H1 (cell line): Measurements from ENCODE around the gene TASP1. TPM values are rescaled to one million over a fixed set of nuclear protein-coding genes. Genes with fewer than 3 reads are reported as not detected.

Source experiments
- CTCF ChIA-PET: fragments of 300-600 bp; sonication (Branson Sonifier 250); formaldehyde crosslinking; loops from one replicate; lab custom pipeline; 2021; ENCODE audit not compliant: partially characterized antibody; lab: Charles Lee
- POLR2A ChIA-PET: fragments of 300-600 bp; sonication (Branson Sonifier 250); formaldehyde crosslinking; loops from one replicate; lab custom pipeline; 2021; ENCODE audit warnings: inconsistent platforms; ENCODE audit not compliant: partially characterized antibody; lab: Charles Lee
- DNase-seq, 2 experiments: peaks; one replicate each; pipeline versions ENCODE4 v3.0.0 to v3.0.0-alpha.2; 2010 to 2022; ENCODE audit warnings: low spot score in 2 of 2, low read depth in 1 of 2, mixed read lengths in 1 of 2
- FAIRE-seq: peaks from 2 replicates; lab custom pipeline; 2011; peaks lifted over from hg19 to GRCh38; lab: Jason Lieb, UNC
- H2AFZ ChIP-seq: 2 replicates; pipeline ENCODE4 v1.8.1; 2012; ENCODE audit warnings: low read length, inconsistent platforms
- H2AK5ac ChIP-seq: 2 replicates; pipeline ENCODE4 v1.6.1; 2013; ENCODE audit warnings: low read depth, low read length
- H2BK120ac ChIP-seq: replicated peaks from 2 replicates; pipeline ENCODE3; 2013; ENCODE audit warnings: low read depth, low read length, inconsistent platforms
- H2BK12ac ChIP-seq: 2 replicates; pipeline ENCODE4 v1.6.1; 2013; ENCODE audit warnings: low read depth, low read length
- H2BK15ac ChIP-seq: 2 replicates; pipeline ENCODE4 v1.6.1; 2013; ENCODE audit warnings: low read length
- H2BK20ac ChIP-seq: 2 replicates; pipeline ENCODE4 v1.6.1; 2013; ENCODE audit warnings: low read length
- H2BK5ac ChIP-seq: 2 replicates; pipeline ENCODE4 v1.6.1; 2013; ENCODE audit warnings: low read depth, low read length
- H3K14ac ChIP-seq: 2 replicates; pipeline ENCODE4 v1.6.1; 2013; ENCODE audit warnings: inconsistent platforms; ENCODE audit not compliant: insufficient read length
- H3K18ac ChIP-seq: 2 replicates; pipeline ENCODE4 v1.6.1; 2013; ENCODE audit warnings: low read length; ENCODE audit errors: extremely low read depth
- H3K23ac ChIP-seq: 2 replicates; pipeline ENCODE4 v1.6.1; 2013; ENCODE audit warnings: inconsistent platforms; ENCODE audit not compliant: insufficient read length
- H3K23me2 ChIP-seq: 2 replicates; pipeline ENCODE4 v1.6.1; 2013; ENCODE audit warnings: low read depth, low read length
- H3K27ac ChIP-seq: 2 replicates; pipeline ENCODE4 v1.6.1; 2011; ENCODE audit warnings: low read depth, low read length, inconsistent platforms
- H3K27me3 ChIP-seq, 4 experiments: replicated peaks in 1 of 4; 1 replicate in 1 of 4; 2 replicates in 3 of 4; pipeline versions ENCODE4 v1.6.1 to v1.8.1; 2011 to 2013; ENCODE audit warnings: low read length in 3 of 4, mild to moderate bottlenecking in 3 of 4, inconsistent platforms in 2 of 4, mixed read lengths in 2 of 4, moderate library complexity in 1 of 4; ENCODE audit not compliant: control insufficient read depth in 3 of 4, insufficient read depth in 3 of 4; ENCODE audit errors: extremely low read depth in 1 of 4
- H3K36me3 ChIP-seq, 4 experiments: 2 replicates each; pipeline versions ENCODE4 v1.6.1 to v1.8.1; 2011 to 2013; ENCODE audit warnings: mild to moderate bottlenecking in 4 of 4, low read length in 3 of 4, moderate library complexity in 2 of 4, control low read depth in 1 of 4, inconsistent platforms in 1 of 4; ENCODE audit not compliant: insufficient read depth in 4 of 4, control insufficient read depth in 2 of 4
- H3K4ac ChIP-seq: replicated peaks from 2 replicates; pipeline ENCODE3; 2013; ENCODE audit warnings: low read length, low read depth, mixed read lengths, inconsistent platforms; ENCODE audit not compliant: insufficient read length
- H3K4me1 ChIP-seq, 4 experiments: replicated peaks in 1 of 4; 1 replicate in 1 of 4; 2 replicates in 3 of 4; pipeline versions ENCODE4 v1.6.1 to v1.8.1; 2011 to 2013; ENCODE audit warnings: low read length in 3 of 4, inconsistent platforms in 2 of 4, mixed read lengths in 1 of 4; ENCODE audit not compliant: insufficient read depth in 4 of 4, control insufficient read depth in 3 of 4
- H3K4me2 ChIP-seq, 2 experiments: 2 replicates each; pipeline versions ENCODE4 v1.6.1 to v1.8.1; 2011 to 2013; ENCODE audit warnings: low read depth in 2 of 2, low read length in 2 of 2, control low read depth in 1 of 2, inconsistent platforms in 1 of 2, mild to moderate bottlenecking in 1 of 2; ENCODE audit not compliant: insufficient read depth in 1 of 2
- H3K4me3 ChIP-seq, 4 experiments: fragments of 200-600, 300-600 bp in 1 of 4; sonication (generic), shearing (Covaris generic), sonication (Bioruptor Twin) in 1 of 4; 2 replicates each; pipeline versions ENCODE4 v1.5.1 to v1.8.1; 2011 to 2016; ENCODE audit warnings: low read length in 4 of 4, low read depth in 3 of 4, control low read depth in 2 of 4, inconsistent platforms in 2 of 4, mild to moderate bottlenecking in 2 of 4, mixed read lengths in 1 of 4, moderate library complexity in 1 of 4; ENCODE audit not compliant: insufficient read depth in 2 of 4; ENCODE audit errors: extremely low read depth in 1 of 4
- H3K56ac ChIP-seq: replicated peaks from 2 replicates; pipeline ENCODE3; 2013; ENCODE audit warnings: low read depth, mild to moderate bottlenecking, mixed read lengths, low read length, inconsistent platforms; ENCODE audit not compliant: insufficient read length
- H3K79me1 ChIP-seq: 2 replicates; pipeline ENCODE4 v1.6.1; 2013; ENCODE audit warnings: low read depth, low read length, control low read depth
- H3K79me2 ChIP-seq, 2 experiments: 2 replicates each; pipeline versions ENCODE4 v1.6.1 to v1.8.1; 2012 to 2013; ENCODE audit warnings: low read length in 2 of 2, mild to moderate bottlenecking in 2 of 2, inconsistent platforms in 1 of 2; ENCODE audit not compliant: insufficient read depth in 2 of 2, control insufficient read depth in 1 of 2
- H3K9ac ChIP-seq, 4 experiments: replicated peaks in 1 of 4; 1 replicate in 1 of 4; 2 replicates in 3 of 4; pipeline versions ENCODE4 v1.6.1 to v1.8.1; 2011 to 2013; ENCODE audit warnings: low read depth in 3 of 4, low read length in 3 of 4, control low read depth in 2 of 4, mild to moderate bottlenecking in 2 of 4, moderate library complexity in 2 of 4, inconsistent platforms in 1 of 4; ENCODE audit errors: extremely low read depth in 1 of 4
- H3K9me3 ChIP-seq, 2 experiments: 2 replicates each; pipeline versions ENCODE4 v1.6.1 to v1.8.1; 2012 to 2013; ENCODE audit warnings: mild to moderate bottlenecking in 2 of 2, moderate library complexity in 2 of 2, control low read depth in 1 of 2, inconsistent platforms in 1 of 2, low read depth in 1 of 2, low read length in 1 of 2, mixed read lengths in 1 of 2; ENCODE audit not compliant: insufficient read depth in 2 of 2
- H4K20me1 ChIP-seq, 2 experiments: replicated peaks in 1 of 2; 2 replicates each; pipeline versions ENCODE3 to v1.8.1; 2011 to 2013; ENCODE audit warnings: inconsistent platforms in 2 of 2, low read length in 2 of 2, mild to moderate bottlenecking in 1 of 2; ENCODE audit not compliant: insufficient read depth in 2 of 2, control insufficient read depth in 1 of 2
- H4K5ac ChIP-seq: 2 replicates; pipeline ENCODE4 v1.6.1; 2013; ENCODE audit warnings: low read length, low read depth, mixed read lengths, inconsistent platforms; ENCODE audit not compliant: insufficient read length
- H4K8ac ChIP-seq: 2 replicates; pipeline ENCODE4 v1.8.0; 2013; ENCODE audit warnings: mild to moderate bottlenecking, moderate library complexity, low read length, inconsistent platforms; ENCODE audit not compliant: insufficient read depth; ENCODE audit errors: extremely low read depth
- H4K91ac ChIP-seq: replicated peaks from 2 replicates; pipeline ENCODE3; 2013; ENCODE audit warnings: low read length, mixed read lengths, inconsistent platforms; ENCODE audit not compliant: insufficient read length
- CHD2 ChIP-seq: IDR thresholded peaks from 2 replicates; pipeline ENCODE4 v1.6.1; 2012; ENCODE audit warnings: low read length, improper control_type of control experiment
- GTF2F1 ChIP-seq: IDR thresholded peaks from 2 replicates; pipeline ENCODE4 v1.6.1; 2012; ENCODE audit warnings: low read depth, low read length, improper control_type of control experiment, borderline replicate concordance
- HDAC6 ChIP-seq: IDR thresholded peaks from one replicate; pipeline ENCODE4 v1.7.1; 2012; ENCODE audit warnings: low read depth, mild to moderate bottlenecking, inconsistent platforms, low read length, moderate library complexity
- KDM4A ChIP-seq: IDR thresholded peaks from one replicate; pipeline ENCODE4 v1.7.1; 2012; ENCODE audit warnings: low read depth, mild to moderate bottlenecking, moderate library complexity, low read length, inconsistent platforms; ENCODE audit not compliant: severe bottlenecking
- NRF1 ChIP-seq: IDR thresholded peaks from 2 replicates; pipeline ENCODE4 v1.6.1; 2011; ENCODE audit warnings: mild to moderate bottlenecking, low read depth, low read length, improper control_type of control experiment
- RAD21 ChIP-seq, 2 experiments: IDR thresholded peaks in 1 of 2; conservative IDR thresholded peaks in 1 of 2; 2 replicates each; pipeline ENCODE4 v1.6.1; 2011; ENCODE audit warnings: low read depth in 2 of 2, low read length in 2 of 2, improper control_type of control experiment in 1 of 2, inconsistent platforms in 1 of 2, mild to moderate bottlenecking in 1 of 2, moderate library complexity in 1 of 2
- SP2 ChIP-seq: IDR thresholded peaks from 2 replicates; pipeline ENCODE4 v1.6.1; 2012; ENCODE audit warnings: mild to moderate bottlenecking, low read length, inconsistent platforms
- TBP ChIP-seq: IDR thresholded peaks from 2 replicates; pipeline ENCODE4 v1.6.1; 2011; ENCODE audit warnings: low read depth, low read length, improper control_type of control experiment
- TEAD4 ChIP-seq: IDR thresholded peaks from 2 replicates; pipeline ENCODE4 v1.6.1; 2012; ENCODE audit warnings: low read depth, low read length, inconsistent platforms, mixed read lengths
- polyA plus RNA-seq, 7 experiments: library from polyadenylated mRNA; depleted of rRNA in 3 of 7; stranded (reverse) in 5 of 7; unstranded in 2 of 7; fragments of >200 nt in 5 of 7; fragments of 200-250 nt in 2 of 7; gene quantifications; 1 replicate in 5 of 7; 2 replicates in 1 of 7; 4 replicates in 1 of 7; pipeline versions ENCODE4 v1.2.1 to v1.2.3, GENCODE V29; 2011 to 2013; ENCODE audit warnings: missing spikeins in 2 of 7, mixed read lengths in 2 of 7
- total RNA-seq: library from RNA; stranded (reverse); fragmentation: NEBNext Ultra II Directional; extraction: Animal tissue kit (Norgen Biotek cat#: 25700); gene quantifications from 2 replicates; pipeline ENCODE4 v1.2.1, GENCODE V29; 2021
- TF ChIP-seq, protein P1 (sequence below): IDR thresholded peaks from 2 replicates; pipeline ENCODE4 v1.6.1; 2012; ENCODE audit warnings: inconsistent platforms
- TF ChIP-seq, protein P2 (sequence below), 3 experiments: IDR thresholded peaks; 1 replicate in 2 of 3; 2 replicates in 1 of 3; pipeline versions ENCODE4 v1.5.1 to v1.6.1; 2011; ENCODE audit warnings: low read length in 3 of 3, mild to moderate bottlenecking in 3 of 3, inconsistent platforms in 2 of 3, low read depth in 1 of 3, moderate library complexity in 1 of 3; ENCODE audit not compliant: insufficient read depth in 1 of 3; ENCODE audit errors: control extremely low read depth in 1 of 3

Gene TASP1
- total and polyA plus RNA-seq, 2 of the 8 experiments (the other 6 are each of a cell fraction or from before 2014, with no cell fraction given) = 4.5 to 10.9 TPM

DNA sequence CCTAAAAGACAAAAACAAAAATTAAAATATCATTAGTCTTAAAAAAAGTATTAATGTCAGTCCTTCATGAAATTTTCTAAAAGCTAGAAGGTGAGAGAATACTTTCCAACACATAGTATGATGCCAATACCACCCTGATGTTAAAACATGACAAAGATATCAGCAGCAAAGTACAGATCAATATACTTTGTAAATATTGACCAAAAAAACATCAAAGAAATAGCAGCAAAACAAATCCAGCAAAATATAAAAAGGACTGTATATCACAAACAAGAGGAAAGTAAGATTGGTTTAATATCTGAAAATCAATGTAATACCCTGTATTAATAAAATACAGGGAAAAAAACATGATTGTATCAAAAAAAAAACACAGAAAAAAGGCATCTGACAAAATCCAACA, 51.4 kb downstream of the TASP1 start:
- Histone ChIP-seq H3K14ac (no peak overlapping the region), H2AK5ac (no peak overlapping the region), H3K79me1 (no peaks in the 10 kb centered on the region; the same call in 1 of the 2 replicates), H2BK20ac (no peak overlapping the region), H3K79me2 (no peaks in the 10 kb centered on the region), H3K27ac (no peak overlapping the region), H3K4me3 (no peak overlapping the region), H3K9ac (no peak overlapping the region), H3K9me3 (peaks cover 3 to 4% of the 10 kb centered on the region in 2 experiments; a peak in 2 of 4 replicates), H3K4me2 (no peak overlapping the region), H2BK120ac (no peak overlapping the region), H3K23me2 (no peaks in the 10 kb centered on the region), H2BK5ac (no peak overlapping the region), H3K4ac (no peak overlapping the region), H4K5ac (no peak overlapping the region), H2AFZ (no peak overlapping the region), H3K18ac (no peak overlapping the region), H2BK12ac (no peak overlapping the region), H3K36me3 (peaks cover 0 to 3% (median 1%) of the 10 kb centered on the region in 4 experiments; a peak in 2 of 8 replicates), H4K8ac (no peak overlapping the region), H3K23ac (no peak overlapping the region), H4K20me1 (no peaks in the 10 kb centered on the region), H3K4me1 (no peaks in the 10 kb centered on the region), H2BK15ac (no peak overlapping the region), H4K91ac (no peak overlapping the region), H3K56ac (no peak overlapping the region), H3K27me3 (no peaks in the 10 kb centered on the region)
- ChIA-PET POLR2A (no interaction called here), CTCF (no interaction called here)
- FAIRE-seq (no peak), DNase-seq (no peak)
- no peak for TF ChIP-seq NRF1
- TF ChIP-seq HDAC6 = no peak
- TF ChIP-seq, protein P1, sequence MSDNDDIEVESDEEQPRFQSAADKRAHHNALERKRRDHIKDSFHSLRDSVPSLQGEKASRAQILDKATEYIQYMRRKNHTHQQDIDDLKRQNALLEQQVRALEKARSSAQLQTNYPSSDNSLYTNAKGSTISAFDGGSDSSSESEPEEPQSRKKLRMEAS = no peak
- TF ChIP-seq CHD2 = no peak
- no peak for TF ChIP-seq RAD21 (IDR thresholded peaks at IDR 0.05 in 1 of 2, conservative IDR thresholded peaks at IDR 0.05 in 1 of 2; ENCODE audit: low read depth in 2 of 2, low read length in 2 of 2)
- TF ChIP-seq, protein P2, sequence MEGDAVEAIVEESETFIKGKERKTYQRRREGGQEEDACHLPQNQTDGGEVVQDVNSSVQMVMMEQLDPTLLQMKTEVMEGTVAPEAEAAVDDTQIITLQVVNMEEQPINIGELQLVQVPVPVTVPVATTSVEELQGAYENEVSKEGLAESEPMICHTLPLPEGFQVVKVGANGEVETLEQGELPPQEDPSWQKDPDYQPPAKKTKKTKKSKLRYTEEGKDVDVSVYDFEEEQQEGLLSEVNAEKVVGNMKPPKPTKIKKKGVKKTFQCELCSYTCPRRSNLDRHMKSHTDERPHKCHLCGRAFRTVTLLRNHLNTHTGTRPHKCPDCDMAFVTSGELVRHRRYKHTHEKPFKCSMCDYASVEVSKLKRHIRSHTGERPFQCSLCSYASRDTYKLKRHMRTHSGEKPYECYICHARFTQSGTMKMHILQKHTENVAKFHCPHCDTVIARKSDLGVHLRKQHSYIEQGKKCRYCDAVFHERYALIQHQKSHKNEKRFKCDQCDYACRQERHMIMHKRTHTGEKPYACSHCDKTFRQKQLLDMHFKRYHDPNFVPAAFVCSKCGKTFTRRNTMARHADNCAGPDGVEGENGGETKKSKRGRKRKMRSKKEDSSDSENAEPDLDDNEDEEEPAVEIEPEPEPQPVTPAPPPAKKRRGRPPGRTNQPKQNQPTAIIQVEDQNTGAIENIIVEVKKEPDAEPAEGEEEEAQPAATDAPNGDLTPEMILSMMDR (IDR thresholded peaks at IDR 0.05; ENCODE audit: control extremely low read depth in 1 of 3, insufficient read depth in 1 of 3, low read depth in 1 of 3, low read length in 3 of 3) = no peak
- TF ChIP-seq TBP = no peak
- TF ChIP-seq KDM4A = no peak
- TF ChIP-seq GTF2F1 = no peak
- no peak for TF ChIP-seq TEAD4
- TF ChIP-seq SP2 = no peak
